Activated T-cell treated with anti-CD3 and anti-CD28 coated beads for 24 hours (primary cell): ENCODE results near the gene UBE2E3.
"Not testable (repeated sequence)": the region's sequence is repeated elsewhere in the genome, so short reads cannot be mapped to it uniquely, and the experiment has no call there.

Source experiments
- DNase-seq: peaks from one replicate; pipeline ENCODE4 v3.0.0-alpha.2; 2020; ENCODE audit warnings: low read depth

UBE2E3 gene

GRCh38 chr2:181025004-181025403, 44.6 kb downstream of the UBE2E3 start:
- no peak for DNase-seq

- DNase-seq = no peak
Measured at GRCh38 chr2:181036445-181036844, 56.0 kb downstream of the UBE2E3 start.

GRCh38 chr2:181036848-181037603, 56.6 kb downstream of the UBE2E3 start:
- DNase-seq = no peak

GRCh38 chr2:181037922-181038321, 57.5 kb downstream of the UBE2E3 start:
- DNase-seq = no peak

- DNase-seq = no peak
Measured at GRCh38 chr2:181038796-181039195, 58.4 kb downstream of the UBE2E3 start.

GRCh38 chr2:181040839-181041238, 60.4 kb downstream of the UBE2E3 start:
- DNase-seq = not testable (repeated sequence)

- DNase-seq = no peak
Measured at GRCh38 chr2:181041661-181042060, 61.3 kb downstream of the UBE2E3 start.

- no peak for DNase-seq
Measured at GRCh38 chr2:181042706-181043105, 62.3 kb downstream of the UBE2E3 start.

GRCh38 chr2:181046833-181047232, 66.4 kb downstream of the UBE2E3 start:
- no peak for DNase-seq

GRCh38 chr2:181047829-181048228, 67.4 kb downstream of the UBE2E3 start:
- DNase-seq = no peak

- no peak for DNase-seq
Measured at GRCh38 chr2:181051861-181052522, 71.6 kb downstream of the UBE2E3 start.

GRCh38 chr2:181052523-181052891, 72.1 kb downstream of the UBE2E3 start:
- no peak for DNase-seq

- DNase-seq = no peak
Measured at GRCh38 chr2:181054256-181054655, 73.9 kb downstream of the UBE2E3 start.

GRCh38 chr2:181054843-181055242, 74.4 kb downstream of the UBE2E3 start:
- no peak for DNase-seq

GRCh38 chr2:181058378-181059269, 78.2 kb downstream of the UBE2E3 start:
- peak; percentile 22 for DNase-seq

- DNase-seq = no peak
Measured at GRCh38 chr2:181063696-181064095, 83.3 kb downstream of the UBE2E3 start.

- no peak for DNase-seq
Measured at GRCh38 chr2:181065458-181065857, 85.1 kb downstream of the UBE2E3 start.

GRCh38 chr2:181066333-181066732, 85.9 kb downstream of the UBE2E3 start:
- no peak for DNase-seq

GRCh38 chr2:181070119-181070835, 89.9 kb downstream of the UBE2E3 start:
- no peak for DNase-seq

- no peak for DNase-seq
Measured at GRCh38 chr2:181070836-181071200, 90.4 kb downstream of the UBE2E3 start.

- no peak for DNase-seq
Measured at GRCh38 chr2:181072486-181073235, 92.3 kb downstream of the UBE2E3 start.
